Stomach (tissue), 4 donors: ENCODE measurements around the gene CETP.

Experiments used
- CTCF ChIP-seq, 7 experiments: fragments of 450-650 bp in 4 of 7; fragments of 200-600 bp in 3 of 7; sonication (generic) in 3 of 7; IDR thresholded peaks; one replicate each; pipeline ENCODE4 v1.5.1; 2016 to 2019; ENCODE audit warnings: antibody characterized with exemption in 7 of 7, control low read depth in 2 of 7, mild to moderate bottlenecking in 1 of 7
- EP300 ChIP-seq: sonication (generic); formaldehyde crosslinking; IDR thresholded peaks from one replicate; pipeline ENCODE4 v1.6.1; 2017; ENCODE audit warnings: antibody characterized with exemption
- POLR2A ChIP-seq, 4 donors: fragments of 450-650 bp; IDR thresholded peaks; one replicate each; pipeline ENCODE4 v1.6.1; 2016; ENCODE audit warnings: antibody characterized with exemption in 4 of 4, control low read depth in 2 of 4, mild to moderate bottlenecking in 1 of 4, moderate library complexity in 1 of 4
- POLR2AphosphoS5 ChIP-seq, 3 donors: sonication (generic); formaldehyde crosslinking; IDR thresholded peaks; one replicate each; pipeline ENCODE4 v1.6.1; 2016; ENCODE audit warnings: antibody characterized with exemption in 3 of 3

- TF ChIP-seq CTCF (IDR thresholded peaks at IDR 0.05) (no peak), POLR2A (IDR thresholded peaks at IDR 0.05) (no peak), EP300 (no peak), POLR2AphosphoS5 (IDR thresholded peaks at IDR 0.05) (no peak)
These were observed 24.6 kb downstream of the CETP start for GRCh38 chr16:56986361-56986760.
